HepG2 (cell line): ENCODE results near the gene PDP2. TPM values are rescaled to one million over a fixed set of nuclear protein-coding genes. Genes with fewer than 3 reads are reported as not detected.
A peak's percentile ranks its signal among the peaks of the same experiment; 100 is the strongest.

ENCODE experiments used
- ARID2 ChIP-seq: sonication (generic); formaldehyde crosslinking; IDR thresholded peaks from 2 replicates; pipeline ENCODE4 v1.8.1; 2022; ENCODE audit warnings: mild to moderate bottlenecking, missing genetic modification reagents, borderline replicate concordance
- CEBPZ ChIP-seq: IDR thresholded peaks from 2 replicates; pipeline ENCODE4 v1.6.1; 2012; ENCODE audit warnings: low read length, improper control_type of control experiment
- CREM ChIP-seq, 2 experiments: sonication (generic) in 1 of 2; formaldehyde crosslinking in 1 of 2; IDR thresholded peaks; 2 replicates each; pipeline versions ENCODE4 v1.4.0 to v1.6.1; 2016 to 2020; ENCODE audit warnings: antibody characterized with exemption in 1 of 2, mild to moderate bottlenecking in 1 of 2, missing genetic modification reagents in 1 of 2
- FLYWCH1 ChIP-seq: sonication (generic); formaldehyde crosslinking; IDR thresholded peaks from 2 replicates; pipeline ENCODE4 v1.8.1; 2023; ENCODE audit warnings: mild to moderate bottlenecking, missing genetic modification reagents
- FOXP4 ChIP-seq: sonication (generic); formaldehyde crosslinking; IDR thresholded peaks from 2 replicates; pipeline ENCODE4 v1.4.0; 2020; ENCODE audit warnings: missing genetic modification reagents
- PBX3 ChIP-seq: sonication (generic); formaldehyde crosslinking; IDR thresholded peaks from 2 replicates; pipeline ENCODE4 v1.8.1; 2023; ENCODE audit warnings: missing genetic modification reagents, inconsistent platforms, borderline replicate concordance
- SKIL ChIP-seq: sonication (generic); formaldehyde crosslinking; IDR thresholded peaks from 2 replicates; pipeline ENCODE4 v1.8.0; 2022; ENCODE audit warnings: missing genetic modification reagents, mild to moderate bottlenecking, moderate library complexity, borderline replicate concordance
- SMC3 ChIP-seq: IDR thresholded peaks from 2 replicates; pipeline ENCODE4 v1.6.1; 2011; ENCODE audit warnings: low read length, improper control_type of control experiment
- SOX5 ChIP-seq: IDR thresholded peaks from 2 replicates; pipeline ENCODE4 v1.6.1; 2016; ENCODE audit warnings: borderline replicate concordance
- STAT6 ChIP-seq: sonication (generic); formaldehyde crosslinking; IDR thresholded peaks from 2 replicates; pipeline ENCODE4 v1.4.0; 2020; ENCODE audit warnings: missing genetic modification reagents, mild to moderate bottlenecking, borderline replicate concordance
- ZFP41 ChIP-seq: sonication (generic); formaldehyde crosslinking; IDR thresholded peaks from 2 replicates; pipeline ENCODE4 v1.4.0; 2020; ENCODE audit warnings: mild to moderate bottlenecking, missing genetic modification reagents, borderline replicate concordance
- ZFP90 ChIP-seq: sonication (generic); formaldehyde crosslinking; IDR thresholded peaks from 2 replicates; pipeline ENCODE4 v1.8.0; 2022; ENCODE audit warnings: missing genetic modification reagents, mild to moderate bottlenecking, inconsistent platforms, borderline replicate concordance
- ZFYVE20 ChIP-seq: sonication (generic); formaldehyde crosslinking; IDR thresholded peaks from 2 replicates; pipeline ENCODE4 v1.8.0; 2023; ENCODE audit warnings: low read depth, mild to moderate bottlenecking, moderate library complexity, missing genetic modification reagents, borderline replicate concordance
- ZNF570 ChIP-seq: sonication (generic); formaldehyde crosslinking; IDR thresholded peaks from 2 replicates; pipeline ENCODE4 v1.4.0; 2020; ENCODE audit warnings: mild to moderate bottlenecking, missing genetic modification reagents, borderline replicate concordance
- ZNF672 ChIP-seq: sonication (generic); formaldehyde crosslinking; IDR thresholded peaks from 2 replicates; pipeline ENCODE4 v1.8.1; 2022; ENCODE audit warnings: missing genetic modification reagents
- ZNF776 ChIP-seq: sonication (generic); formaldehyde crosslinking; IDR thresholded peaks from 2 replicates; pipeline ENCODE4 v1.4.0; 2020; ENCODE audit warnings: mild to moderate bottlenecking, missing genetic modification reagents
- polyA plus RNA-seq, 8 experiments: library from polyadenylated mRNA; depleted of rRNA in 3 of 8; stranded (reverse) in 7 of 8; unstranded in 1 of 8; fragments of >200 nt; fragmentation: Illumina TruSeq in 4 of 8; extraction: Trizol in 4 of 8; gene quantifications; 2 replicates each; pipeline versions ENCODE4 v1.2.1 to v1.2.3, GENCODE V29; 2011 to 2016; ENCODE audit warnings: low read depth in 4 of 8, missing spikeins in 1 of 8, mixed read lengths in 1 of 8; ENCODE audit not compliant: insufficient read depth in 1 of 8
- total RNA-seq, 5 experiments: library from RNA; depleted of rRNA; stranded (reverse); fragments of >200 nt; fragmentation: Illumina TruSeq; extraction: Trizol; gene quantifications; 2 replicates each; pipeline ENCODE4 v1.2.3, GENCODE V29; 2016; ENCODE audit warnings: low read depth in 1 of 5

PDP2 gene
- total and polyA plus RNA-seq, 2 of the 13 experiments (the other 11 are each of a cell fraction or from before 2014, with no cell fraction given) = 12.8 to 15.8 TPM

- TF ChIP-seq ZFYVE20 (CRISPR knock-in tag) (no peak), STAT6 (CRISPR knock-in tag) (0 out of 2 replicates have a peak, but pooled peaks have one; percentile 27), CREM (IDR thresholded peaks at IDR 0.05) (peak; percentile 23; the same call in 1 of the 2 replicates), CREM (CRISPR knock-in tag; IDR thresholded peaks at IDR 0.05) (no peak), SKIL (CRISPR knock-in tag) (no peak), ZNF570 (CRISPR knock-in tag) (0 out of 2 replicates have a peak, but pooled peaks have one; percentile 64), ZNF672 (CRISPR knock-in tag) (0 out of 2 replicates have a peak, but pooled peaks have one; percentile 76), CEBPZ (no peak), ZFP41 (CRISPR knock-in tag) (peak; percentile 84; the same call in 1 of the 2 replicates), ZFP90 (peak; percentile 97), FLYWCH1 (CRISPR knock-in tag) (no peak), FOXP4 (peak; percentile 66), ARID2 (CRISPR knock-in tag) (no peak), ZNF776 (CRISPR knock-in tag) (peak; percentile 96), PBX3 (peak; percentile 91), SOX5 (CRISPR knock-in tag) (peak; percentile 39; the same call in 1 of the 2 replicates), SMC3 (no peak)
Observed at GRCh38 chr16:66934138-66934838, 54.0 kb downstream of the PDP2 start, which contains the start of gene CIAO2B (continued).
